ENCODE data around the gene KCNJ15. TPM values are rescaled to one million over a fixed set of nuclear protein-coding genes. Genes with fewer than 3 reads are reported as not detected.

KCNJ15 gene
- total RNA-seq, 1 donor from 2014 or later, result 17.5 TPM

GRCh38 chr21:38323721-38324531, 67.1 kb downstream of the KCNJ15 start:
- Histone ChIP-seq H3K4me3 (no peak overlapping the region), H3K4me1 (no peaks in the 10 kb centered on the region), H3K27ac (no peak overlapping the region), H3K36me3 (no peaks in the 10 kb centered on the region), H3K27me3 (no peaks in the 10 kb centered on the region), H3K9me3 (no peaks in the 10 kb centered on the region)
- intact Hi-C loops (cut with DNase I), result no loop called here
- no peak for TF ChIP-seq CTCF (IDR thresholded peaks at IDR 0.05)
- DNase-seq (ENCODE audit: low spot score in 2 of 2), result no peak

- H3K27me3 ChIP-seq, result no peaks in the 10 kb centered on the region
- H3K4me1 ChIP-seq, result no peaks in the 10 kb centered on the region
- intact Hi-C loops (cut with DNase I), result no loop called here
- H3K36me3 ChIP-seq, result no peaks in the 10 kb centered on the region
- H3K4me3 ChIP-seq, result no peak overlapping the region
- no peak for TF ChIP-seq CTCF (IDR thresholded peaks at IDR 0.05)
- no peaks in the 10 kb centered on the region for H3K9me3 ChIP-seq
- no peak overlapping the region for H3K27ac ChIP-seq
- no peak for DNase-seq (ENCODE audit: low spot score in 2 of 2)
Observed at GRCh38 chr21:38325216-38325615, 68.4 kb downstream of the KCNJ15 start.

- intact Hi-C loops (cut with DNase I), result no loop called here
- Histone ChIP-seq H3K4me1 (no peaks in the 10 kb centered on the region), H3K36me3 (no peaks in the 10 kb centered on the region), H3K27ac (no peak overlapping the region), H3K27me3 (no peaks in the 10 kb centered on the region), H3K4me3 (no peak overlapping the region), H3K9me3 (no peaks in the 10 kb centered on the region)
- no peak for DNase-seq (ENCODE audit: low spot score in 2 of 2)
- no peak for TF ChIP-seq CTCF (IDR thresholded peaks at IDR 0.05)
Observed at GRCh38 chr21:38325731-38326420, 69.1 kb downstream of the KCNJ15 start.

- intact Hi-C loops (cut with DNase I), result no loop called here
- Histone ChIP-seq H3K9me3 (no peaks in the 10 kb centered on the region), H3K4me1 (no peaks in the 10 kb centered on the region), H3K27ac (no peak overlapping the region), H3K36me3 (no peaks in the 10 kb centered on the region), H3K4me3 (no peak overlapping the region), H3K27me3 (no peaks in the 10 kb centered on the region)
- no peak for DNase-seq (ENCODE audit: low spot score in 2 of 2)
- TF ChIP-seq CTCF (IDR thresholded peaks at IDR 0.05), result no peak
Observed at GRCh38 chr21:38326429-38326828, 69.6 kb downstream of the KCNJ15 start.

- Histone ChIP-seq H3K9me3 (no peaks in the 10 kb centered on the region), H3K4me1 (no peaks in the 10 kb centered on the region), H3K4me3 (no peak overlapping the region), H3K27me3 (no peaks in the 10 kb centered on the region), H3K36me3 (no peaks in the 10 kb centered on the region), H3K27ac (no peak overlapping the region)
- no peak for DNase-seq (ENCODE audit: low spot score in 2 of 2)
- no peak for TF ChIP-seq CTCF (IDR thresholded peaks at IDR 0.05)
- intact Hi-C loops (cut with DNase I), result no loop called here
Observed at GRCh38 chr21:38326899-38327298, 70.1 kb downstream of the KCNJ15 start.
